ENCODE results near the gene CCSER1. TPM values are rescaled to one million over a fixed set of nuclear protein-coding genes. Genes with fewer than 3 reads are reported as not detected.

Gene CCSER1
- total RNA-seq, 1 experiment from 2014 or later = 5.9 TPM

- H3K79me2 ChIP-seq (ENCODE audit: low read depth) = no peaks in the 10 kb centered on the region
- TF ChIP-seq CTCF (conservative IDR thresholded peaks at IDR 0.05) (no peak), EZH2 (IDR thresholded peaks at IDR 0.05; ENCODE audit: low read depth) (no peak)
- ChIA-PET CTCF (no interaction called here), POLR2A (ENCODE audit: unreplicated experiment) (no interaction called here)
- H3K27ac ChIP-seq = no peak overlapping the region
- H2AFZ ChIP-seq = no peak overlapping the region
- no peaks in the 10 kb centered on the region for H3K4me1 ChIP-seq (replicated peaks; ENCODE audit: insufficient read depth)
- no TSS peak for BruUV-seq (replicated peaks)
- no peak for DNase-seq
- H3K27me3 ChIP-seq (ENCODE audit: insufficient read depth, low read depth) = no peaks in the 10 kb centered on the region
- no peak overlapping the region for H3K4me2 ChIP-seq
- no peaks in the 10 kb centered on the region for H3K9me2 ChIP-seq (ENCODE audit: insufficient read depth)
- H3K4me3 ChIP-seq = no peak overlapping the region
- H3F3A ChIP-seq (ENCODE audit: insufficient read depth, low read depth) = no peaks in the 10 kb centered on the region
- intact Hi-C loops (cut with micrococcal nuclease; ENCODE audit: unreplicated experiment) = no loop called here
- no peaks in the 10 kb centered on the region for H3K9me3 ChIP-seq (ENCODE audit: insufficient read depth, low read depth)
- no peaks in the 10 kb centered on the region for H4K20me1 ChIP-seq (ENCODE audit: insufficient read depth)
- H3K36me3 ChIP-seq (ENCODE audit: low read depth) = no peaks in the 10 kb centered on the region
These were observed 521.6 kb downstream of the CCSER1 start for GRCh38 chr4:90648791-90649190.

GRCh38 chr4:90660672-90661071, 533.5 kb downstream of the CCSER1 start:
- POLR2A ChIA-PET (ENCODE audit: unreplicated experiment) = no interaction called here
- no TSS peak for BruUV-seq (replicated peaks)
- TF ChIP-seq EZH2 (IDR thresholded peaks at IDR 0.05; ENCODE audit: low read depth) = no peak
- no peak for TF ChIP-seq CTCF (conservative IDR thresholded peaks at IDR 0.05)

GRCh38 chr4:90670183-90670582, 543.0 kb downstream of the CCSER1 start:
- POLR2A ChIA-PET (ENCODE audit: unreplicated experiment) = no interaction called here
- DNase-seq = no peak
- no peak overlapping the region for H2AFZ ChIP-seq
- no peak overlapping the region for H3K4me3 ChIP-seq
- no peaks in the 10 kb centered on the region for H3K27me3 ChIP-seq (ENCODE audit: insufficient read depth, low read depth)
- TF ChIP-seq CTCF (conservative IDR thresholded peaks at IDR 0.05) = no peak
- TF ChIP-seq EZH2 (IDR thresholded peaks at IDR 0.05; ENCODE audit: low read depth) = no peak
- no peaks in the 10 kb centered on the region for H3K9me2 ChIP-seq (ENCODE audit: insufficient read depth)
- intact Hi-C loops (cut with micrococcal nuclease; ENCODE audit: unreplicated experiment) = no loop called here
- BruUV-seq (replicated peaks) = no TSS peak
- H3K79me2 ChIP-seq (ENCODE audit: low read depth) = no peaks in the 10 kb centered on the region
- H3K27ac ChIP-seq = no peak overlapping the region
- no peaks in the 10 kb centered on the region for H3K9me3 ChIP-seq (ENCODE audit: insufficient read depth, low read depth)
- H3K4me2 ChIP-seq = no peak overlapping the region
- no peaks in the 10 kb centered on the region for H3K36me3 ChIP-seq (ENCODE audit: low read depth)
- CTCF ChIA-PET = no interaction called here
- no peaks in the 10 kb centered on the region for H4K20me1 ChIP-seq (ENCODE audit: insufficient read depth)
- no peaks in the 10 kb centered on the region for H3F3A ChIP-seq (ENCODE audit: insufficient read depth, low read depth)
- H3K4me1 ChIP-seq (replicated peaks; ENCODE audit: insufficient read depth) = no peaks in the 10 kb centered on the region

More at GRCh38 chr4:90660672-90661071, 533.5 kb downstream of the CCSER1 start:
- Histone ChIP-seq H2AFZ (no peak overlapping the region), H3K4me1 (replicated peaks; ENCODE audit: insufficient read depth) (no peaks in the 10 kb centered on the region), H3K9me3 (ENCODE audit: insufficient read depth, low read depth) (no peaks in the 10 kb centered on the region), H3K4me2 (no peak overlapping the region), H3K27me3 (ENCODE audit: insufficient read depth, low read depth) (no peaks in the 10 kb centered on the region), H3K27ac (no peak overlapping the region), H3K9me2 (ENCODE audit: insufficient read depth) (no peaks in the 10 kb centered on the region), H3F3A (ENCODE audit: insufficient read depth, low read depth) (no peaks in the 10 kb centered on the region), H3K79me2 (ENCODE audit: low read depth) (no peaks in the 10 kb centered on the region), H4K20me1 (ENCODE audit: insufficient read depth) (no peaks in the 10 kb centered on the region), H3K4me3 (no peak overlapping the region), H3K36me3 (ENCODE audit: low read depth) (no peaks in the 10 kb centered on the region)
- CTCF ChIA-PET = no interaction called here
- no peak for DNase-seq
- intact Hi-C loops (cut with micrococcal nuclease; ENCODE audit: unreplicated experiment) = no loop called here

Data from PC-9 (cell line).